HepG2 (cell line): ENCODE data around the gene PIP4K2C.

Source experiments
- AGO2 ChIP-seq: fragments of 200-400 bp; formaldehyde crosslinking; optimal IDR thresholded peaks from 2 replicates; pipeline ENCODE3; 2017; ENCODE audit warnings: mild to moderate bottlenecking, low read depth, low read length, moderate library complexity
- MYNN ChIP-seq: sonication (generic); formaldehyde crosslinking; IDR thresholded peaks from 2 replicates; pipeline ENCODE4 v1.4.0; 2020; ENCODE audit warnings: mild to moderate bottlenecking, low read depth, missing genetic modification reagents
- RAD21 ChIP-seq: fragments of 450-650 bp; formaldehyde crosslinking; IDR thresholded peaks from 2 replicates; pipeline ENCODE4 v1.5.0; 2020; ENCODE audit warnings: mild to moderate bottlenecking
- ZNF7 ChIP-seq: IDR thresholded peaks from 2 replicates; pipeline ENCODE4 v1.6.1; 2016; ENCODE audit warnings: missing biosample characterization, missing genetic modification reagents

DNA sequence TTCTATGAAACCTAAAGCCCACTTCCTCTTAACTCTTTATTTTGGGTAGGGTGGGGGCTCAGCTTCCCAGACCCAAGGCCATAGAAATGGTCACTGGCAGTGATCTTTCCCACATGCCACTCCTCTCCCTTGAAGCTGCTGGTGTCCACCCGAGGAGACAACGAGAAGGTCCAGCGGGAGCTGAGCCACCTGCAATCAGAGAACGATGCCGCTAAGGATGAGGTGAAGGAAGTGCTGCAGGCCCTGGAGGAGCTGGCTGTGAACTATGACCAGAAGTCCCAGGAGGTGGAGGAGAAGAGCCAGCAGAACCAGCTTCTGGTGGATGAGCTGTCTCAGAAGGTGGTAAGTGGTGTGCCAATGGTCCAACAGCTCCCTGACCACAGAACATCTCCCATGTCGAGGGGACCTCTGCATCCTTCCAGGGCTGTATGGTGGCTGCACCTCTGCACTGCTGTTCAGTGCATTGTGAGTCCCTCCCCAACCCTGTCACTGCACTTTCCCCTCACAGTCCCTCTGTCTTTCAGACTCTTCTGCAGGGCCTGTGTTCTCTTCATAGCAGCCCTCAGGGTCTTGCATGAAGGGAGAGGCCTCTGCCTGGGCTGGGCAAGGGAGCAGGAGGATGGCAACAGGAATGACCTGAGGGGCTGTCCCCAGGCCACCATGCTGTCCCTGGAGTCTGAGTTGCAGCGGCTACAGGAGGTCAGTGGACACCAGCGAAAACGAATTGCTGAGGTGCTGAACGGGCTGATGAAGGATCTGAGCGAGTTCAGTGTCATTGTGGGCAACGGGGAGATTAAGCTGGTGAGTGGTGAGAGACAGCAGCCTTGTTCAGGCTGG lies 18.8 kb upstream of the PIP4K2C start:
- TF ChIP-seq AGO2 (no peak), RAD21 (CRISPR knock-in tag) (no peak), MYNN (CRISPR knock-in tag) (no peak), ZNF7 (CRISPR knock-in tag) (no peak)
